Measurements from ENCODE around the gene MCUR1.
"Not testable (repeated sequence)": the region's sequence is repeated elsewhere in the genome, so short reads cannot be mapped to it uniquely, and the experiment has no call there.

The MCUR1 gene

DNA sequence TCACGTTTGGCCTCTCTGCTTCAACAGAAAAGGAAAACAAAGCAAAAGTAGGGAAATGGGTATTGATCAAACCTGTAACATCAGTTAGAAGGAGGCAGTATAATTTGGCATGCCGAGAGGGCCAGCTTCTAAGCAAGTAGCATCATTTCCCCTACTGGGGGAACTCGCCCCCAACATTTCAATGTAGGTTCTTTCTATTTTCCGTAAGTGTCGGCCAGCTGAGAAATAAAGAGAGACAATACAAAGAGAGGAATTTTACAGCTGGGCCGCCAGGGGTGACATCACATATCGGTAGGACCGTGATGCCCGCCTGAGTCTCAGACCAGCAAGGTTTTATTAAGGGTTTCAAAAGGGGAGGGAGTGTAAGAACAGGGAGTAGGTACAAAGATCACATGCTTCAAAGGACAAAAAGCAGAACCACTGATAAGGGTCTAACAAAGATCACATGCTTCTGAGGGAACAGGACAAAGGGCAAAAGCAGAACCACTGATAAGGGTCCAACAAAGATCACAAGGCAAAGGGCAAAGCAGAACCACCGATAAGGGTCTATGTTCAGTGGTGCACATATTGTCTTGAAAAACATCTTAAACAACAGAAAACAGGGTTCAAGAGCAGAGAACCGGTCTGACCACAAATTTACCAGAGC, 14.4 kb upstream of the MCUR1 start:
- not testable (repeated sequence) for DNase-seq

GRCh38 chr6:13827032-13827431, 12.7 kb upstream of the MCUR1 start:
- DNase-seq: no peak

DNA sequence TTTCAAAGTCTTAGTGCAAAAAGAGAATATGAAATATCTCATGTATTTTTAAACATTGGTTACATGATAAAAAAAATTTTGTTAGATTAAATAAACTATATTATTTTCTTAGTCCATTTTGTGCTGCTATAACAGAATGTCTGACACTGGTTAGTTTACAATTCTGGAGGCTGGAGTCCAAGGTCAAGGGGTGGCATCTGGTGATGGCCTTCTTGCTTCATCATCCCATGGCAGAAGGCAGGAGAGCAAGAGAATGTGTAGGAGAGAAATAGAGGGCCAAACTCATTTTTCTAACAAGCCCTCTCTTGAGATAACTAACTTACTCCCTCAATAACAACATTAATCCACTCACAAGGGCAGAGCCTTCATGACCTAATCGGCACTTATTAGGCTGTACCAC, 11.5 kb upstream of the MCUR1 start:
- DNase-seq: no peak

DNA sequence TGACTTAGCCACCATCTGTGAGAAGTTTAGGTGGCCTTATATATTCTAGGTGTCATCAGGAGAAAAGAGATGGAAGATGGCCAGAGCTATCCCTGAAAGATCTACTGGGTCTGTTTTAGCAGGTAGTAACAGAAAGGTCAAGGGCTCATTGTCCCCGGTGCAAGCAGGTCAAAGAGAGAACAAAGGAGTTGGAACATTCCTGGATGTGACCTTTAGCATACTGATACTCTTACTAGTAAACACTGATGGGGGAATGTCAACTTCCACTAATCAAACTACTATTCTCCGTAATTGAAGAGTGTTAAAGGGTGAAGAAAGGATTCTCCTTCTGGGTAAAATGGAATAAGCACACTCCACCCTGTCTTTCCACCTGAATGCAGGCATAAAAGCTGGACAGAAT, 4.0 kb upstream of the MCUR1 start:
- no peak for DNase-seq

DNA sequence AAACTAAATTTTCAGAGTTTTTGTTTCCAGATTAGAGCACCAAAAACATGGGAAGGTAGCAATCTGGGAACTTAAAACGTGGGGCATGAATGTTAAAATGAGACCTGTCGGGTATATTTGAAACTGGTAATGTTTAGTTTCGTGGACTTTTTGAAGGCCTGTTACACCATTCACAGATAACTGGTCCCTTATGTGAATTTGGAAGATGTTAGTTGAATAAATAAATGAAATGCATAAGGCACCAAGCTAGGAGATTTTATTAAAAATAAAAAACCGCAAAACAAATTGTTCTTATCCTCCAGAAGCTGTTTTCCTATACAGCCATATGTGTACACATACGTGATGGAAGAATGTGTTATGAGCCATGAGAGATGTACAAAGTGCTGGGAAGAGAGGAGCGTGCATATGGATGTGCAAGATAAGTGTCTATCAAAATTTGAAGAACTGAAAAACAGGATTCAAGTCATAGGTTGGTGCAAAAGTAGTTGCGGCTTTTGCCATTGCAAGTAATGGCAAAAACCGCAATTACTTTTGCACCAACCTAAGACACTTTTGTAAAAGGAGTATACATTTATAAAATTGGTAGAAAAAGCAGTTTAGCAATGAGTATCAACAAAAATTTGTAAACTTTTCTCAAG, 700 bp upstream of the MCUR1 start:
- no peak for DNase-seq

GRCh38 chr6:13813621-13814175, 659 bp downstream of the MCUR1 start:
- DNase-seq: no peak

GRCh38 chr6:13813026-13813425, 1.3 kb downstream of the MCUR1 start:
- DNase-seq: no peak

GRCh38 chr6:13812359-13812642, 2.1 kb downstream of the MCUR1 start:
- DNase-seq: no peak

DNA sequence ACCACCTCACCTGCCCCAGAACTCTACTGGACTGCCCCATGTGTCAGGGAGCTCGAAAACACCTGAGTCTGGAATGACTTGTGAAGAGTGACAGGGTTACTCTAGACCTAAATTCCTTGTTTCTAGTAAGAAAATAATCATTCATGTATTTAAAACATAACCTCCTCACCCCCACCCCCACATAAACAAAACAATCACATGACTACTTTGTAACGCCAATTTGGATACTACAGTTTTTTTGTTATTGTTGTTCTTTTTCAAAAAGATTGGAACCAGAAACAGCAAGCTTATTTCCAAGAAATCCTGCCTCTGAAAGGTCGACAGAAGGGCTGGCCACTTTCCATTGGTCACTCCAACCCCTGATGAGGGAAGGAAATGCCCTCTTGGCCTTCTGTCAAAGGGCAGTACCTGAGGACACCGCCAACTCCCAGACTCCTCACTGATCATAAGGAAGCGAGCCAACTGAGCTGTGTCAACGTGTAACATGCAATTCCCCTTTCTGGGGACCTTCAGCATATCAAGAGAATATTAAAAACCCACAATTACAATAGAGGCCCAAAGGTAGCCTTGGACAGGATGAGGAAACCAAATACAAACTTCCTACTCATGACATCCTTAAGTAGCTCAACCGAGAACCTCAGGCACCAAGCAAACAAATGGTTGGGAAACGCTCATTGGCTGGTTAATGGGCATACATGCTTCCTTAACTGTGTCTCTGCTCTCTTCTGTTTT, 2.6 kb downstream of the MCUR1 start:
- no peak for DNase-seq

DNA sequence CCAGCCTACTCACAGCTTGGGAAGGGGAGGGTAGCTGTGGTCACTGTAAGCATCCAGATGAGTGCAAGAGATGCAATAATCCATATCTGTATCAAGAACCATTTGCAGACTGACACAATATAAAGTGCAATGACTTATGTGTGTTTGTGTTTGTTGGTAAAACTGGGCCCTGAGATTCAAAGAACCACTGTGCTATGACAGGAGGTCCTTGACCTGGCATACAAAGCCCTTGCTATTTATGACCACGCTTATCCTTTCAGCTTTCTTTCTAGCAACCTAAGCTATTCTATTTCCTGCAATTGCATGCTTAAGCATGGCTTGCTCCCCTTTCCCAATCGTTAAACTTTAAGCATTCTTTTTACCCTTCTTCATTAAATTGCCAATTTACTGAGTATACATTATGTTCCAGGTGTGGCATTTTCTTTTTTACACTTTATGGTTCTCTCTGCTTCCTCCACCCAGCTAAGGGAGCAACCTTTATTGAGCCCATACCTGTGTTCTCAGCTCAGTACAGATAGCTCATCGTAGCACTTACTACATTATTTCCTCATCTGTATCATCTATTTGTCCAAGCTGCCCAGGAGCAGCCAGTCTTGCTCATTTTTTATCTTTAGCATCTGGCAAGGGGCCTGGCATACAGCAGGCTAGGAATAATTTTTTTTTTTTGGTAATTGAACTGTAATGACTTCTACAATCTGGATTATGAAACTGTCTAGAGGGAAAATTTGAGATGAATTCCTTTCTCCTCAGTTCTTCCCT, 3.5 kb downstream of the MCUR1 start:
- no peak for DNase-seq

GRCh38 chr6:13808801-13809200, 5.6 kb downstream of the MCUR1 start:
- DNase-seq: no peak

GRCh38 chr6:13807696-13808095, 6.7 kb downstream of the MCUR1 start:
- no peak for DNase-seq

DNA sequence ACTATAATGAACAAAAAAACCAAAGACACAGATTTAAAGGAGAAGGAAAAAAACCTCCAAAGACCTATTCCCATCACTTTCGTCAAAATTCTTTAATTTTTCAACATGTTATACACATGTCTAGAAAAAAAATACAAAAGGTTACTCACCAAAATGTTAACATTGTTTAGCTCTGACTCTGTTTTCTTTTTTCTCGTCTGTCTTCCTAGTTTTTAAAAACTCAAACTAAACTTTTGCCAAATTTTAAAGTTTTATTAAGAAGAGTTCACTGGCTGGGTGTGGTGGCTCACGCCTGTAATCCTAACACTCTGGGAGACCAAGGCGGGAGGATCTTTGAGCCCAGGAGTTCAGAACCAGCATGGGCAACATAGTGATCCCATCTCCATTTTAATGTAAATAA, 10.8 kb downstream of the MCUR1 start:
- no peak for DNase-seq

- no peak for DNase-seq
Measured at GRCh38 chr6:13800615-13801014, 13.7 kb downstream of the MCUR1 start.

DNA sequence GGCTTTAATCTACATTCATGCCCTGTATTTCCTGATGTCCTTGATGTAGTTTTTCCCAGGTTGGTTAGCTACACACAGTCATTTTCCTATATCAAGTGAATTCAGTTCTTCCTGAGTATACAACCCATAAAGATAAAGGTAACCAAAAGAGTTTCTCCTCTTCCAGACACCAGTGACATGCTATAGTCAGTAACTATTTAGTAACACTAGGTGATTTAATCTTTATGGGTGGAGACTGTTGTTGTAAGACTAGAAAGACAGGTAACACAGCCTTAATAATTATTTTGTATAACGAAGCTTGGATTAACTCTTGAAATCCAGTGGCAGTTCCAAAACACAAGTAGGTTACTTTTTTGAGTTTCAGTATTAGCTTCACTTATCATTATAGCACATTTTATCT, 17.6 kb downstream of the MCUR1 start:
- DNase-seq: no peak

DNA sequence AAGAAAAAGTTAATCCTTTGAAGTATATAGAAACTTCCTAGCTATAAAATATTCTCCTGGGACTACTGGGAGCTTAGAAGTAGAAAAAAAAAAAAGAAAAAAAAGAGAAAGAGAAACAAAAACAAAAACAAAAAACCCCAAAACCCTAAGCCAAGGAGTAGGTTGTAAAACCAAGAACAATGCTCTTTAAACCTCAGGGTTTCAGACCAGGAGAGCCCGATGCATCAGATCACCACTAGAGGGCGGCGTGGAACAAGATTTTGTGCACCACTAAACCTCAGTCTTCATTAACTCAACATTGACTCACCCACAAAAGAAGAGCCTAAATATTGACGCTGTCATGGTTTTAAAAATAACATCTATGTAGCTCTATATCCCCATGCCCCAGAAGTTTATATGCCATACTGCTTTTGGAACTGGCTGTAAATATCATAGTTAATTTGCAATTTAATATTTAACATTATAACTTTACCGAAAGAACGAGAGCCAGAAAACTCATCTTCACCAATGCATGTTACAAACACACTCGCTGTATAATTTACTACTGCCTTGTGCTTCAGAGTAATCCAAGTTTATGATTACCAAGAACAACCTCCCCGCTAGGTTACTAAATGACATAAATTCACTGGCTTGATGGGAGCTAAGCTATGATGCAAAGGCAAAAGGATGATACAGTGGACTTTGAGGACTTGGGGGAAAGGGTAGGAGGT, 19.2 kb downstream of the MCUR1 start:
- DNase-seq: peak; percentile 92

DNA sequence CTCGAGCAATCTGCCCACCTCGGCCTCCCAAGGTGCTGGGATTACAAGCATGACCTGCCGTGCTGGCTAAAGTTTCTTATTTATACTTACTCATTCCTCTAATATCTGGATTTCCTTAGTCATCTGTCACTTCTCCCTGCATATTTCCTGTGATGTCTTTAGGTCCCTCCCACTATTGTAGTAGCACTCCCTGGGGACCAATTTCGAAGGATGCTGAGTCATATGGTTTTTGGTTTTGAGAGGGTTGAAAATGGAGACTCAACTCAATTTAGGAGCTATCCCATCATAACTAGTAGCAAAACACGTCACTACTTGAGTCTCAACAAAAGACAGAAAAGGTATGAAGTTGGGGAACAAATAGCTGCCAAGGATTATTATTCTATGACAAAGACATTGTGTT, 20.2 kb downstream of the MCUR1 start:
- DNase-seq: no peak

GRCh38 chr6:13789746-13790145, 24.6 kb downstream of the MCUR1 start:
- no peak for DNase-seq

DNA sequence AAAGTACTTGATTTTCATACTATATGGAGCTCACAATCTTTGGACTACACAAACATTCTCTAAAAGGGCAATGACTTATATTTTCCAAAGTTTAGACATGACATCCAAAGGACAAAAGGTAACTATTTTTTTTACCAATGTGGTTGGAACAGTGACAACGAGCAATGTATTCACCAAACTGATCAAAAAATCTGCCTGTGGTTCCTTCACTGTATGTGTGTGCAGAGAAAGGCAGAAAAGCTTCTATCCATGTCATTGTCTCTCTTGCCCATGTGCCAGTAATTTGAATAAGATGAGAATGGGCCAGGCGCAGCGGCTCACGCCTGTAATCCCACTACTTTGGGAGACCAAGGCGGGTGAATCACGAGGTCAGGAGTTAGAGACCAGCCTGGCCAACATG, 25.5 kb downstream of the MCUR1 start:
- peak; percentile 28 for DNase-seq

GRCh38 chr6:13787137-13787536, 27.2 kb downstream of the MCUR1 start:
- DNase-seq: peak; percentile 56

DNA sequence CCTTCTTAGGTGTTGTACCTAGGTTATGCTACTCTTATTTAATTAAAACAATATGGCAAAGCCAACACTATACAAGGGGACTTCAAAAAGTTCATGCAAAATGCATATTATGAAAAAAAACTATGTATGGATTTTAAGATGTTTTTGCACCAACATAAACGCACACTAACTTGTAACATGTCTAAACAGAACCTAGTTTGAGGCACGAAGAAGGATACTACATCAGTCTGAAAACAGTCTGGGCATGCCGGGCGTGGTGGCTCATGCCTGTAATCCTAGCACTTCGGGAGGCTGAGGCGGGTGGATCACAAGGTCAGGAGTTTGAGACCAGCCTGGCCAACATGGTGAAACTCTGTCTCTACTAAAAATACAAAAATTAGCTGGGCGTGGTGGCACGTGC, 34.2 kb downstream of the MCUR1 start:
- not testable (repeated sequence) for DNase-seq

DNA sequence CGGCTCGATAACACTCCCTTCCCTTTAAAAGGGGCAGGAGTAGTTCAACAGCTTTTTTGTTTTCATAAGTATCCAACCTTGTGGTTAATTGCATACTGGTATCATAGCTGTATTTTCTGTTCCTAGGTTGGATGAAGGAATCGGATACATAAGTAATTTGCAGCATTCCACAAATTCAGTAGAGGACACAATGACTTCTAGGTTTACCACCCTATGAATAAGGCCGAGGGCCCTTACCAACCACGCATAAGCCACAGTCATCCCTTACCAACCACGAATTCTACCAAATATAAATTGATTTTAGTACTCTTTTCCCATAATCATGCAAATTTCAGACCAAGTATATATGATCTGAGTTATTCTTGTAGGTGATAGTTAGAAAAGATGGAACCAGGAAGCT, 36.3 kb downstream of the MCUR1 start:
- no peak for DNase-seq

- DNase-seq: no peak
Measured at GRCh38 chr6:13776602-13777001, 37.8 kb downstream of the MCUR1 start.

All from activated CD4-positive, alpha-beta T cell treated with anti-CD3 and anti-CD28 coated beads for 48 hours (primary cell).